ENCODE data around the gene CPNE4. TPM values are rescaled to one million over a fixed set of nuclear protein-coding genes. Genes with fewer than 3 reads are reported as not detected.

The CPNE4 gene
- total and polyA plus RNA-seq, 9 of the 15 experiments (the other 6 are each of a cell fraction or from before 2014, with no cell fraction given): not detected

GRCh38 chr3:132037581-132037980 is 2.8 kb upstream of the CPNE4 start (continued):
- TF ChIP-seq TRIM25 (IDR thresholded peaks at IDR 0.05; ENCODE audit: borderline replicate concordance) (no peak), ZNF512 (tag; IDR thresholded peaks at IDR 0.05) (no peak), ZSCAN29 (IDR thresholded peaks at IDR 0.05) (no peak), STAT6 (CRISPR knock-in tag; IDR thresholded peaks at IDR 0.05) (no peak), TBP (optimal IDR thresholded peaks at IDR 0.05; ENCODE audit: low read depth, low read length) (no peak), LARP7 (IDR thresholded peaks at IDR 0.05) (no peak)

Data from K562 (cell line).